Common myeloid progenitor, CD34-positive (primary cell): ENCODE data around the gene PDE4D.

Source experiments
- CTCF ChIA-PET: fragments of 350-600 bp; sonication (Branson Sonifier 250); formaldehyde crosslinking; loops from one replicate; lab custom pipeline; 2021; ENCODE audit warnings: antibody characterized with exemption; lab: Charles Lee
- POLR2A ChIA-PET: fragments of 350-600 bp; sonication (Branson Sonifier 250); formaldehyde crosslinking; loops from one replicate; lab custom pipeline; 2021; ENCODE audit warnings: antibody characterized with exemption; lab: Charles Lee
- DNase-seq, 3 donors: peaks; one replicate each; pipeline versions ENCODE4 v3.0.0 to v3.0.0-alpha.2; 2013
- H3K27ac ChIP-seq, 2 experiments: 1 replicate in 1 of 2; 2 replicates in 1 of 2; pipeline ENCODE4 v1.7.0; 2013; ENCODE audit warnings: inconsistent platforms in 2 of 2, low read length in 2 of 2, mild to moderate bottlenecking in 2 of 2, low read depth in 1 of 2, moderate library complexity in 1 of 2; ENCODE audit not compliant: severe bottlenecking in 2 of 2, insufficient read depth in 1 of 2, poor library complexity in 1 of 2
- H3K27me3 ChIP-seq, 5 experiments: replicated peaks in 2 of 5; 1 replicate in 3 of 5; 2 replicates in 2 of 5; pipeline versions ENCODE4 v1.6.1 to v1.7.0; 2013; ENCODE audit warnings: low read length in 4 of 5, mild to moderate bottlenecking in 2 of 5, moderate library complexity in 2 of 5, inconsistent platforms in 1 of 5; ENCODE audit not compliant: insufficient read depth in 5 of 5, control insufficient read depth in 4 of 5
- H3K36me3 ChIP-seq, 4 experiments: 1 replicate in 2 of 4; 2 replicates in 2 of 4; pipeline versions ENCODE4 v1.6.1 to v1.7.0; 2013; ENCODE audit warnings: low read length in 3 of 4, control low read depth in 1 of 4, mild to moderate bottlenecking in 1 of 4; ENCODE audit not compliant: control insufficient read depth in 4 of 4, insufficient read depth in 4 of 4
- H3K4me1 ChIP-seq, 4 experiments: 1 replicate in 3 of 4; 2 replicates in 1 of 4; pipeline versions ENCODE4 v1.6.1 to v1.7.1; 2013; ENCODE audit warnings: low read length in 3 of 4, mild to moderate bottlenecking in 3 of 4, control low read depth in 1 of 4, inconsistent platforms in 1 of 4, moderate library complexity in 1 of 4; ENCODE audit not compliant: control insufficient read depth in 4 of 4, insufficient read depth in 4 of 4; ENCODE audit errors: control extremely low read depth in 1 of 4
- H3K4me3 ChIP-seq, 7 experiments: 1 replicate in 4 of 7; 2 replicates in 3 of 7; pipeline versions ENCODE4 v1.5.1 to v1.7.0; 2013; ENCODE audit warnings: mild to moderate bottlenecking in 7 of 7, low read length in 6 of 7, moderate library complexity in 6 of 7, inconsistent platforms in 2 of 7, low read depth in 2 of 7, control low read depth in 1 of 7; ENCODE audit not compliant: insufficient read depth in 4 of 7, control insufficient read depth in 1 of 7; ENCODE audit errors: extremely low read depth in 1 of 7
- H3K9me3 ChIP-seq, 5 experiments: 1 replicate in 4 of 5; 2 replicates in 1 of 5; pipeline versions ENCODE4 v1.6.1 to v1.7.1; 2013; ENCODE audit warnings: low read length in 4 of 5, mild to moderate bottlenecking in 2 of 5, inconsistent platforms in 1 of 5, low read depth in 1 of 5, moderate library complexity in 1 of 5; ENCODE audit not compliant: control insufficient read depth in 4 of 5, insufficient read depth in 2 of 5; ENCODE audit errors: control extremely low read depth in 1 of 5
- WGBS: methylation state at CpG from one replicate; pipeline ENCODE4 v1.1.5; 2013; ENCODE audit not compliant: insufficient coverage; 5-methylcytosine and 5-hydroxymethylcytosine counted together

The PDE4D gene

GRCh38 chr5:59173578-59173977 is 719.9 kb downstream of the PDE4D start:
- Histone ChIP-seq H3K27ac (no peak overlapping the region), H3K4me1 (peaks cover 0 to 14% (median 6%) of the 10 kb centered on the region in 4 experiments), H3K4me3 (no peak overlapping the region), H3K36me3 (peaks cover 0 to 4% (median 0%) of the 10 kb centered on the region in 4 experiments), H3K9me3 (no peaks in the 10 kb centered on the region), H3K27me3 (no peaks in the 10 kb centered on the region)
- CTCF ChIA-PET: interaction anchor here (0.6 to 6.0 kb wide), 25 partner anchors 9 to 1307 kb away, joined by 3 to 55 read pairs (median 4); no protein-coding TSS in a partner anchor
- WGBS: no CpG with 5 or more reads among the region's 1 CpG
- POLR2A ChIA-PET: no interaction called here
- peak; percentile 29 to 73 (median 67) for DNase-seq

GRCh38 chr5:59171131-59171530 is 722.4 kb downstream of the PDE4D start:
- Histone ChIP-seq H3K9me3 (no peaks in the 10 kb centered on the region), H3K4me1 (peaks cover 0 to 5% (median 2%) of the 10 kb centered on the region in 4 experiments), H3K27ac (no peak overlapping the region), H3K27me3 (no peaks in the 10 kb centered on the region), H3K36me3 (no peaks in the 10 kb centered on the region), H3K4me3 (no peak overlapping the region)
- DNase-seq: peak in 1 of 3 donors; percentile 12
- ChIA-PET POLR2A (no interaction called here), CTCF (no interaction called here)
- 73% methylated on average over 2 of the region's 2 CpGs for WGBS

- Histone ChIP-seq H3K27ac (no peak overlapping the region), H3K9me3 (no peaks in the 10 kb centered on the region), H3K4me3 (no peak overlapping the region), H3K4me1 (peaks cover 0 to 5% (median 2%) of the 10 kb centered on the region in 4 experiments), H3K27me3 (no peaks in the 10 kb centered on the region), H3K36me3 (peaks cover 0 to 4% (median 0%) of the 10 kb centered on the region in 4 experiments)
- no peak for DNase-seq
- 100% methylated on average over 1 of the region's 1 CpG for WGBS
- ChIA-PET POLR2A (no interaction called here), CTCF (no interaction called here)
Measured at GRCh38 chr5:59169768-59170150, 723.8 kb downstream of the PDE4D start.

- H3K27ac ChIP-seq: no peak overlapping the region
- H3K4me1 ChIP-seq: peaks cover 0 to 5% (median 2%) of the 10 kb centered on the region in 4 experiments
- peaks cover 0 to 4% (median 0%) of the 10 kb centered on the region in 4 experiments for H3K36me3 ChIP-seq
- no peaks in the 10 kb centered on the region for H3K9me3 ChIP-seq
- no CpG with 5 or more reads among the region's 7 CpGs for WGBS
- no peak for DNase-seq
- CTCF ChIA-PET: no interaction called here
- no peaks in the 10 kb centered on the region for H3K27me3 ChIP-seq
- no peak overlapping the region for H3K4me3 ChIP-seq
- POLR2A ChIA-PET: no interaction called here
Measured at GRCh38 chr5:59169081-59169767, 724.3 kb downstream of the PDE4D start.

- DNase-seq: no peak
- H3K27ac ChIP-seq: no peak overlapping the region
- H3K27me3 ChIP-seq: no peaks in the 10 kb centered on the region
- ChIA-PET CTCF (interaction anchor here (0.7 kb wide), 1 partner anchor 129 kb away, joined by 3 read pairs; no protein-coding TSS in a partner anchor), POLR2A (no interaction called here)
- H3K36me3 ChIP-seq: peaks cover 0 to 4% (median 0%) of the 10 kb centered on the region in 4 experiments
- no peaks in the 10 kb centered on the region for H3K9me3 ChIP-seq
- H3K4me3 ChIP-seq: no peak overlapping the region
- no peaks in the 10 kb centered on the region for H3K4me1 ChIP-seq
- 100% methylated on average over 4 of the region's 6 CpGs for WGBS
Measured at GRCh38 chr5:59168067-59168466, 725.5 kb downstream of the PDE4D start.

DNA sequence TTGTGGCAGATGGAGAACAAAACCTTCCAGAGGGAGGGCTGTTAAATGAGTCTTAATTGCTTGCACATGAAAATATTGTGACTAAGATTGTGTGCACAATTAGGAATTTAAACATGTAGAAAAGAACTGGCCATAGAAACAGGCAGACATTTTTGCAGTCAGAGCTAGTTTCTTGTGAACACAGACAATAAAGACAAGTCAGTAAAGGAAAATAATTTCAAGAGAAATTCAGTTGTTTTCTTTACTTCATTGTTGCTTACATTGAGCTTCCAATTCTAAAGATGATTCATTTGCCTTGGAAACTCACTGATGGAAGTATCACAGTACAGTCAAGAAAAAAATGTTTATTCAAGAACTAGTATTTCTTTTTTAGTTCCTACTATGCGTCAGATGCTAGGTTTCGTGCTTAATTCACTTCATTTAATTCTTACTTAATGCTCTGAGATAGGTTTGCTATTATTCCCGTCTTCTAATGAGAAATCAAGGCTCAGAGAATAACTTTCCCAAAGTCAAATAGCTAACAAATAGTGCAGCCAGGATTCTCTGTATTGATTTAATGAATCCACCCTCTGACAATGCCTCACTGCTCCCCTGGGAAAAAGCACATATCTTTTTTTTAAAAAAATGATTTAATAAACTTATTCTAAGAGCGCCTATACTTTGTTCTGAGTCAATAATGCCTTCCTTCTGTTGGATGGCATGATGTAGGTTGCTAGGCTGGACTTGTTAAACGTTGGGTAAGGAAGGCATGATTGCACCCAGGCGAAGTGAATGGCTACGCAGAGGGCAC is 729.3 kb downstream of the PDE4D start:
- WGBS: 67% methylated on average over 2 of the region's 7 CpGs
- Histone ChIP-seq H3K27ac (no peak overlapping the region), H3K27me3 (no peaks in the 10 kb centered on the region), H3K9me3 (no peaks in the 10 kb centered on the region), H3K36me3 (peaks cover 0 to 4% (median 0%) of the 10 kb centered on the region in 4 experiments), H3K4me3 (no peak overlapping the region), H3K4me1 (no peaks in the 10 kb centered on the region)
- POLR2A ChIA-PET: no interaction called here
- CTCF ChIA-PET: interaction anchor here (1.0 to 1.4 kb wide), 2 partner anchors 9 to 10 kb away, joined by 3 to 4 read pairs; no protein-coding TSS in a partner anchor
- no peak for DNase-seq
